Right lobe of liver (tissue), 4 donors: ENCODE results near the gene IL1RL2.

Source experiments
- POLR2A ChIP-seq: fragments of 450-650 bp; IDR thresholded peaks from one replicate; pipeline ENCODE4 v1.6.1; 2017; ENCODE audit warnings: antibody characterized with exemption, mild to moderate bottlenecking
- TF ChIP-seq, protein P1 (sequence below), 4 donors: fragments of 200-600 bp in 3 of 4; fragments of 450-650 bp in 1 of 4; IDR thresholded peaks; one replicate each; pipeline versions ENCODE4 v1.5.1 to v1.8.0; 2016 to 2022; ENCODE audit warnings: antibody characterized with exemption in 4 of 4, mild to moderate bottlenecking in 2 of 4
- donor health status: DM: no; HTN: no; CAD: no.
- donor health status: DM: no; HTN: no; CAD: no.
- donor health status: DM: no; HTN: yes; CAD: no.

GRCh38 chr2:102278720-102279390 lies 92.0 kb downstream of the IL1RL2 start:
- TF ChIP-seq, protein P1, sequence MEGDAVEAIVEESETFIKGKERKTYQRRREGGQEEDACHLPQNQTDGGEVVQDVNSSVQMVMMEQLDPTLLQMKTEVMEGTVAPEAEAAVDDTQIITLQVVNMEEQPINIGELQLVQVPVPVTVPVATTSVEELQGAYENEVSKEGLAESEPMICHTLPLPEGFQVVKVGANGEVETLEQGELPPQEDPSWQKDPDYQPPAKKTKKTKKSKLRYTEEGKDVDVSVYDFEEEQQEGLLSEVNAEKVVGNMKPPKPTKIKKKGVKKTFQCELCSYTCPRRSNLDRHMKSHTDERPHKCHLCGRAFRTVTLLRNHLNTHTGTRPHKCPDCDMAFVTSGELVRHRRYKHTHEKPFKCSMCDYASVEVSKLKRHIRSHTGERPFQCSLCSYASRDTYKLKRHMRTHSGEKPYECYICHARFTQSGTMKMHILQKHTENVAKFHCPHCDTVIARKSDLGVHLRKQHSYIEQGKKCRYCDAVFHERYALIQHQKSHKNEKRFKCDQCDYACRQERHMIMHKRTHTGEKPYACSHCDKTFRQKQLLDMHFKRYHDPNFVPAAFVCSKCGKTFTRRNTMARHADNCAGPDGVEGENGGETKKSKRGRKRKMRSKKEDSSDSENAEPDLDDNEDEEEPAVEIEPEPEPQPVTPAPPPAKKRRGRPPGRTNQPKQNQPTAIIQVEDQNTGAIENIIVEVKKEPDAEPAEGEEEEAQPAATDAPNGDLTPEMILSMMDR (IDR thresholded peaks at IDR 0.05) = no peak
- TF ChIP-seq POLR2A = no peak
